ENCODE data around the gene RGS6.

The RGS6 gene

DNA sequence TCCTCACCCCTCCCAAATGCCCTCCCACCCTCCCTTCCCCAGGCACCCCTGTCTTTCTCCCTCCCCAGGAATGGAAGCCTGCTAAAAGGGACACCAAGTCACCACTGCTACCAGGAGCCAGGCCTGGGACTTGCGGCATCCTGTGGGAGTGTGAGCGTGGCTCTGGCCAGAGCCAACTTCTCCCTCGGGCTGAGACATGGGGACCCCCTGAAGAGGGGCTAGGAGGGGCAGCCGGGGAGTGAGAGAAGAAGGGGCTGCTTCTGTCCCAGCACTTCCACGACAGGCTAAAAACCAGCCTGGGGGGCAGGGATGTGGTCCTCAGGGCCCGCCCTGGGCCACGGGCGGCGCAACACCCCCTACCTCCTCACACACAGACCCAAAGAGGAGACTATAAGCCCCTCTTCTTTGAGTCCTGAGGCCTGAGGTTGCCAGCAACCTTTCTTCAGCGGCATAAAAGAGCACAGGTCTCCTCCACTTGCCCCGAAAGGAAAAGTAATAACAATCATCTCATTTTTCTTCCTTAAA, 682.7 kb downstream of the RGS6 start:
- no peak for DNase-seq

DNA sequence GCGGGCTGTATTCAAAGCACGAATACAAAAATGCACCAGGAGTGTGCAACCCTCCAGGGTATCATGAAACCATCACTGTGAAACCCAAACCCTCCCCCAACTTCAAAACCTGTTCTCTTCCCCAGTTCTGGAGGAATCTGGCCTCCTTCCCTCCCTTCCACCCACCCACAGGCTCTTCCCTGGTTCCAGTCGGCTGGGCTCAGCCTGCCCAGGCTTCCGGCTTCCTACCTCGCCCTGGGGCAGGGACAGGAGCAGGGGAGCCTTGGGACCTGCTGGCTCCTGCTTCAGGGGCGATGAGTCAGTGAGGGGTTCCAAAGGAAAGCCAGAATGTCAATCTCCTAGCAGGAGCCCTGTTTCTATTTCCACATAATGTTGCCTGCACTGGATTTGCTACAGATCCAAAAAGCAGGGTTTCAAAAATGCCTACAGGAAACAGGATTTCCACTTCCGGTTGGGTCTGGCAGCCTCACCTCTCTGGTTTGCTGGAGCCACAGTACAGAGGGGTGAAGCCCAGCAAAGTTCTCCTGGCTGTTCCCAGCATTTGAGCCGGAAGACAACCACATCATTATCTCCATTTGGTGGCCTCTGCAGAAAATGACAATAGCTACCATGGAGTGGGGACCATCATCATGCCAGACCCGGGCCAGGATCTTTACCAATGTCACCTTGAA, 683.4 kb downstream of the RGS6 start:
- DNase-seq, result no peak
